Endothelial cell of umbilical vein (primary cell): ENCODE results near the gene CYTH2. TPM values are rescaled to one million over a fixed set of nuclear protein-coding genes. Genes with fewer than 3 reads are reported as not detected.
"Not testable (repeated sequence)": the region's sequence is repeated elsewhere in the genome, so short reads cannot be mapped to it uniquely, and the experiment has no call there.

ENCODE experiments used
- BruUV-seq: library from RNA; stranded (reverse); fragments of 400-500 nt; replicated peaks from 2 replicates; lab custom pipeline; 2021; lab: Mats Ljungman, UMichigan
- CTCF ChIA-PET: fragments of 300-600, 350-600 bp; sonication (Branson Sonifier 250); formaldehyde crosslinking; loops from one replicate; lab custom pipeline; 2021; ENCODE audit warnings: antibody characterized with exemption, inconsistent platforms; lab: Charles Lee
- POLR2A ChIA-PET: fragments of 300-600, 350-600 bp; sonication (Branson Sonifier 250); formaldehyde crosslinking; loops from one replicate; lab custom pipeline; 2021; ENCODE audit warnings: antibody characterized with exemption, inconsistent platforms; lab: Charles Lee
- DNase-seq: peaks from one replicate; pipeline ENCODE4 v3.0.0-alpha.2; 2011; ENCODE audit warnings: low read depth, low spot score
- FAIRE-seq: peaks from 2 replicates; lab custom pipeline; 2011; peaks lifted over from hg19 to GRCh38; lab: Jason Lieb, UNC
- H2AFZ ChIP-seq: 2 replicates; pipeline ENCODE4 v1.6.0; 2012; ENCODE audit warnings: low read depth, low read length, control low read depth, inconsistent platforms
- H3K27ac ChIP-seq: 2 replicates; pipeline ENCODE4 v1.5.1; 2011; ENCODE audit warnings: low read depth, mild to moderate bottlenecking, control low read depth, low read length, moderate library complexity; ENCODE audit not compliant: insufficient read depth
- H3K27me3 ChIP-seq, 2 experiments: 2 replicates each; pipeline versions ENCODE4 v1.6.0 to v1.6.1; 2011; ENCODE audit warnings: low read length in 2 of 2, mixed read lengths in 1 of 2; ENCODE audit not compliant: control insufficient read depth in 2 of 2, insufficient read depth in 2 of 2
- H3K36me3 ChIP-seq, 2 experiments: 2 replicates in 1 of 2; 3 replicates in 1 of 2; pipeline ENCODE4 v1.5.1; 2011; ENCODE audit warnings: low read length in 2 of 2, mild to moderate bottlenecking in 1 of 2, moderate library complexity in 1 of 2; ENCODE audit not compliant: control insufficient read depth in 2 of 2, insufficient read depth in 2 of 2; ENCODE audit errors: extremely low read depth in 1 of 2
- H3K4me1 ChIP-seq: 3 replicates; pipeline ENCODE4 v1.5.1; 2011; ENCODE audit warnings: mild to moderate bottlenecking, low read length; ENCODE audit not compliant: control insufficient read depth, insufficient read depth; ENCODE audit errors: extremely low read depth
- H3K4me2 ChIP-seq: 2 replicates; pipeline ENCODE4 v1.6.1; 2011; ENCODE audit warnings: low read length, control low read depth, mixed read lengths; ENCODE audit not compliant: insufficient read depth
- H3K4me3 ChIP-seq, 3 experiments: fragments of 200-600 bp in 1 of 3; sonication (generic), shearing (Covaris generic) in 1 of 3; replicated peaks in 1 of 3; 2 replicates each; pipeline ENCODE4 v1.5.1; 2011 to 2016; ENCODE audit warnings: control low read depth in 3 of 3, low read length in 3 of 3, mild to moderate bottlenecking in 2 of 3, inconsistent platforms in 1 of 3, low read depth in 1 of 3, moderate library complexity in 1 of 3; ENCODE audit not compliant: insufficient read depth in 1 of 3
- H3K79me2 ChIP-seq: 2 replicates; pipeline ENCODE4 v1.6.0; 2012; ENCODE audit warnings: low read length, inconsistent platforms; ENCODE audit not compliant: control insufficient read depth, insufficient read depth
- H3K9ac ChIP-seq: replicated peaks from 2 replicates; pipeline ENCODE3; 2011; ENCODE audit warnings: low read length, control low read depth; ENCODE audit not compliant: insufficient read depth; ENCODE audit errors: extremely low read depth
- H3K9me1 ChIP-seq: replicated peaks from 3 replicates; pipeline ENCODE4 v1.6.0; 2011; ENCODE audit warnings: mild to moderate bottlenecking, low read length; ENCODE audit not compliant: control insufficient read depth, insufficient read depth; ENCODE audit errors: extremely low read depth
- H3K9me3 ChIP-seq: replicated peaks from 2 replicates; pipeline ENCODE4 v1.5.1; 2012; ENCODE audit warnings: low read length, inconsistent platforms; ENCODE audit not compliant: control insufficient read depth, insufficient read depth
- H4K20me1 ChIP-seq: replicated peaks from 2 replicates; pipeline ENCODE3; 2011; ENCODE audit warnings: mild to moderate bottlenecking, low read length; ENCODE audit not compliant: control insufficient read depth, insufficient read depth; ENCODE audit errors: extremely low read depth
- FOS ChIP-seq: IDR thresholded peaks from 2 replicates; pipeline ENCODE4 v1.6.1; 2011; ENCODE audit warnings: mild to moderate bottlenecking, low read length, moderate library complexity, borderline replicate concordance; ENCODE audit not compliant: insufficient read depth
- POLR2AphosphoS5 ChIP-seq: IDR thresholded peaks from 2 replicates; pipeline ENCODE4 v1.6.1; 2012; ENCODE audit warnings: low read depth, mild to moderate bottlenecking, control low read depth, low read length, moderate library complexity; ENCODE audit not compliant: insufficient read depth
- dilution Hi-C: fragments of 300-500 bp; cut with MboI; formaldehyde crosslinking; loops from one replicate; pipeline ENCODE4 v1.15.0; 2019; ENCODE audit warnings: low sequenced_read_pairs; ENCODE audit not compliant: extremely low pct_ligation_motif_present
- intact Hi-C: fragments of 100-400 bp; cut with micrococcal nuclease; formaldehyde crosslinking; loops from one replicate; pipeline ENCODE4 v1.10.0; 2022
- polyA plus RNA-seq, 4 experiments: library from polyadenylated mRNA; depleted of rRNA in 3 of 4; stranded (reverse) in 3 of 4; unstranded in 1 of 4; fragments of >200 nt; gene quantifications; 2 replicates each; pipeline versions ENCODE4 v1.2.1 to v1.2.3, GENCODE V29; 2011 to 2012; ENCODE audit warnings: missing spikeins in 1 of 4
- total RNA-seq: library from RNA; stranded (reverse); gene quantifications from 2 replicates; pipeline ENCODE4 v1.2.3, GENCODE V29; 2021

The CYTH2 gene
- total and polyA plus RNA-seq, 2 donors (not counting 3 experiments of a cell fraction or from before 2014, with no cell fraction given), result 98.4 to 119 TPM

DNA sequence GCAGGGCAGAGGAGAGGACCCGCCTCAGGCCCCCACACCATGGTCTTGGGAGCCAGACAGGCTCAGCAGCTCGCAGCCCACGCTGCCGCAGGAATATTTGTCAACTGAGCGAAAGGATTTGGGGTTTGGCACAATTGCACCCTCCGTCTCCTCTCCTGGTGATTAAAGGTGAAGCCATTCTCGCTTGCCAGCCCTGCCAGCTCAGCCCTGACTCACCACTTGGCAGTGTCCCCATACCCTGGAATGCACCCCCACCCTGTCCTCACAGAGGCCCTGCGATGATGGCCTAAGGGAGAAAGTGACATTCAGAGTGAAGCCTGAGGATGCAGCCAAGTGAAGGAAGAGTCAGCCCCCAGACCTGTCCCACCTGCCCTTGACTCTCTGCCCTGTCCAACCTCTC is 18.8 kb downstream of the CYTH2 start:
- ChIA-PET CTCF (interaction anchor here (0.8 to 5.3 kb wide), 8 partner anchors 9 to 174 kb away, joined by 3 to 203 read pairs (median 5); no protein-coding TSS in a partner anchor), POLR2A (no interaction called here)
- DNase-seq, result peak; percentile 60
- H3K9ac ChIP-seq, result no peak overlapping the region
- no peaks in the 10 kb centered on the region for H3K36me3 ChIP-seq
- H3K27ac ChIP-seq, result no peak overlapping the region
- H3K27me3 ChIP-seq, result peaks cover 3 to 7% of the 10 kb centered on the region in 2 experiments
- H3K4me3 ChIP-seq, result no peak overlapping the region
- no peak overlapping the region for H2AFZ ChIP-seq
- H3K9me1 ChIP-seq, result no peaks in the 10 kb centered on the region
- H3K4me2 ChIP-seq, result peak overlapping the region; percentile 42
- no peak for TF ChIP-seq POLR2AphosphoS5
- TF ChIP-seq FOS, result peak; percentile 78
- H4K20me1 ChIP-seq, result no peaks in the 10 kb centered on the region
- FAIRE-seq, result peak; percentile 93
- dilution Hi-C loops, result no loop called here
- no peaks in the 10 kb centered on the region for H3K79me2 ChIP-seq
- no TSS peak for BruUV-seq
- peaks cover 9% of the 10 kb centered on the region for H3K4me1 ChIP-seq
- H3K9me3 ChIP-seq, result no peaks in the 10 kb centered on the region
- intact Hi-C loops, result no loop called here

DNA sequence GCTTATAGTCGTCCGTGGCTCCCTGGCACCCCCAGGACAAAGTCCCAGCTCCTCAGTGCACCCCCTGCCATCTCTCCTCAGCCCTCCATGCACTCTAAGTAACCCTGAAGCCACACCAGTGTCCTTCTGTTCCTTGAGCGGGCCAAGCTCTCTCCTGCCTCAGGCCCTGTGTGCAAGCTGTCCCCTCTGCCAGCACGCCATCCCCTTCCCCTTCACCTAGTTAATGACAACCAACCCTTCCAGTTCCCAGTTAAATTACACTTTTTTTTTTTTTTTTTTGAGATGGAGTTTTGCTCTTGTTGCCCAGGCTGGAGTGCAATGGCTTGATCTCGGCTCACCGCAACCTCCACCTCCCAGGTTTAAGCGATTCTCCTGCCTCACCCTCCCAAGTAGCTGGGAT is 19.3 kb downstream of the CYTH2 start:
- H2AFZ ChIP-seq, dilution Hi-C loops, H3K27me3 ChIP-seq, intact Hi-C loops, H3K9me3 ChIP-seq, H3K4me3 ChIP-seq, H3K4me1 ChIP-seq, H3K36me3 ChIP-seq, H3K4me2 ChIP-seq, H3K9ac ChIP-seq, BruUV-seq, H3K79me2 ChIP-seq, FAIRE-seq, H3K9me1 ChIP-seq, POLR2A ChIA-PET, H4K20me1 ChIP-seq, DNase-seq, H3K27ac ChIP-seq: not testable (repeated sequence)
- CTCF ChIA-PET, result interaction anchor here (1.1 to 5.3 kb wide), 8 partner anchors 10 to 174 kb away, joined by 3 to 203 read pairs (median 6); no protein-coding TSS in a partner anchor
